HG02840 (cell line): ENCODE data around the gene CDCA4.
"Not testable (repeated sequence)": the region's sequence is repeated elsewhere in the genome, so short reads cannot be mapped to it uniquely, and the experiment has no call there.

ENCODE experiments used
- ATAC-seq: cut with Tn5 transposase; IDR thresholded peaks from one replicate; pipeline ENCODE4 v1.9.1; 2021; ENCODE audit warnings: mild to moderate bottlenecking, moderate library complexity, moderate number of reproducible peaks; ENCODE audit not compliant: unreplicated experiment, low FRiP score

The CDCA4 gene

GRCh38 chr14:105020815-105021655, at the start of gene CDCA4:
Gene CDCA4 (minus strand): TSS chr14:105021083. CDS start chr14:105011929, 9,154 bp downstream.
- ATAC-seq, result peak; percentile 78

- ATAC-seq, result no peak
Observed at GRCh38 chr14:105069871-105070759, 49.2 kb upstream of the CDCA4 start.

DNA sequence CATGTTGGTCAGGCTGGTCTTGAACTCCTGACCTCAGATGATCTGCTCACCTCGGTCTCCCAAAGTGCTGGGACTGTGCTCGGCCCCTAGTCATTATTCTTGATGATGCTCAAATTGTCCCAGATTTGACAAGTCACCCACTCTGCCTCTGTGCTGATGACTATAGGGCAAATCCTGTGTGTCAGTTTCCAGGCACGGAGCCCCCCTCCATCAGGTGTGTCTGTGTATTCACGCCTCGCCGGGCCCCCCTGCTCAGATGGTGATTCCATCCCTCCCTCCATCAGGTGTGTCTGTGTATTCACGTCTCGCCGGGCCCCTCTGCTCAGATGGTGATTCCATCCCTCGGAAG, 48.6 kb upstream of the CDCA4 start:
- ATAC-seq, result no peak

- no peak for ATAC-seq
Observed at GRCh38 chr14:105068818-105069217, 47.9 kb upstream of the CDCA4 start.

GRCh38 chr14:105067969-105068301, 47.1 kb upstream of the CDCA4 start:
- ATAC-seq, result no peak

DNA sequence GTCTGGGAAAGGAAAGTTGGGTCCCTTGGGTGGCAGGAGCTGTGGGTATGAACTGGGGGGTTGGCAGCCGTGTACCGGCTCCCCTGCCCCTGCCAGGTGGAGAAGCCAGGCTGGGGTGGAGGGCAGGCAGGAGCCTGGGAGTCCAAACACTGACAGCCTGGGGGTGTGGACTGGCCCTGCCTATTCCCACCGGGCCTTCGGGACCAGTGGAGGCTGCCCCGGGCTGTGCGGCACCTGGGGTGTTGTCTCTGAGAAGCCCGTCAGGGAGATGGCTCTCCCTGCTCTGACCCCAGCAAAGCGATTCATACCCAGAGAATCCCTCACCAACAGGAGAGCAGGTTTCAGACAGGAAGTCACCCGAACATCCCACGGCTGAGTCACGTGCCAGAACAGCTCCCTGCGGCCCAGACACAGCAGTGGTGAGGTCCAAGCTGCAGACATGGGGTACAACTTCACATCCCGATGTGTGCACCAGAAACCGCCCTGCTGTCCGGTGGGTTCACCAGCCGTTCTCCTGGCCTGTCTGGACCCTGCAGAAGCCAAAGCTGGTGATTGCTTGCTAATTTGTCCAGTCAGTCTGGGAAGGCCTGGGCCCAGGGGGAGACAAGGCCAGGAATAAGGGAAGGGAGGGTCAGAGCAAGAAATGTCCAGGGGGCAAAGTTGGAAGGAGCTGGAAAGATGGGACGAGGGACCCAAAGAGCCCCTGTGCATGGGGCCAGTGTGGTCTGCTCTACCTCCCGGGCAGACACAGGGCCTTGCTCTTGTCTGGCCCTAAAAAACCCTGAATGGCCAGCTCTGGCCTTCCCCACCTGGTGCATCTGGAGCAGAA, 46.5 kb upstream of the CDCA4 start:
- ATAC-seq, result no peak

DNA sequence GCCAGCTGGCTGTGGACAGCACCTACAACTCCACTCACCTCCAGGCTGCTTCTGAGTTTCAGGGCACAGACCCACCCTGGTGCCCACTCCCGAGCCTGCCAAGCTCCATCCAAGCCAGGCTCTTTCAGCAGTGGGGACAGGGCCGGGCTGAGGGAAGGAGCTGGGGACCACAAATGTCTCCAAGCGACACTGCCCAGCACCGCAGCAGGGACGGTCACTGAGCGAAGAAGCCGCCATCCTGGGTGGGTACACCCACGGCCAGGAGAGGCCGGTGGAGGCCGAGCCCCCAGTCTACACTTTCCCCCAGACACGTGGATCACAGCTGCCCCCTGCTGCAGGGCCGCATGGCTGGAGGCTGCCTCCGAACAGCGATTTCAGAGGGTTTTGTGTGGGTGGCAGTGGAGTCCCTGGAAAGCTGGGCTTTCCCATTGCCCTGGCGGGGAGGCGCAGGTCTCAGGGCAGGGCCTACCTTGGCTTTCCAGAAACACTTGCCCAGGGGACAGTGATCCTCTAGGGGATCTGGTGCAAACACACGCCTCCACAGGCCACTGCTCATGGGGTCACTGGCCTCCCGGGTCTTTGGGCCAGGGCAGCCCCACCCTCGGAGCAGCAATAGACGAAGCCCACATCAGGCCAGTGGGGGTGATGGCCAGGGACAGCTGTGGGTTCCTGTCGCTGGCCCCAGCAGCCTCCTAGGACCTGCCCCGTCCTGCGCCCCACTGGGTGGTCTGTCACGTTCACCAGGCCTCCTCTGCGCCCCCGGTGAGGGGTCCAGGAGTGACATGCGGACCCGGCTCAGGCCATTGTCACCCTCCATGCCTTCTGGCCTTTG, 45.6 kb upstream of the CDCA4 start:
- ATAC-seq, result no peak

- ATAC-seq, result peak; percentile 58
Observed at GRCh38 chr14:105065280-105066228, 44.7 kb upstream of the CDCA4 start, which contains the start of gene GPR132. Gene GPR132 (minus strand): TSS chr14:105065430. CDS start chr14:105055420, 10,010 bp downstream.

- ATAC-seq, result no peak
Observed at GRCh38 chr14:105064721-105065143, 43.8 kb upstream of the CDCA4 start.

- no peak for ATAC-seq
Observed at GRCh38 chr14:105064001-105064400, 43.1 kb upstream of the CDCA4 start.

DNA sequence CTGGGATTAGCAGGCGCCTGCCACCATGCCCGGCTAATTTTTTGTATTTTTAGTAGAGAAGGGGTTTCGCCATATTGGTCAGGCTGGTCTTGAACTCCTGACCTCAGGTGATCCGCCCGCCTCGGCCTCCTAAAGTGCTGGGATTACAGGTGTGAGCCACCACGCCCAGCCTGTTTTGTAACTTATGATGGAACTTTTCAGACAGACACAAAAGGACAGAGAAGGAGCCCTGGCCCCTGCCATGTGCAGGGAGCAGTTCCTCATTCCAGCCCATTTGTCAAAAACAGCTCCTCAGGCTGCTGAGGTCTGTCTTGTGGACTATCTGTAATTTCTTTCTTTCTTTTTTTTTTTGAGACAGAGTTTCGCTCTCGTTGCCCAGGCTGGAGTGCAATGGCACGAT, 42.6 kb upstream of the CDCA4 start:
- not testable (repeated sequence) for ATAC-seq

- ATAC-seq, result no peak
Observed at GRCh38 chr14:105063056-105063455, 42.2 kb upstream of the CDCA4 start.

DNA sequence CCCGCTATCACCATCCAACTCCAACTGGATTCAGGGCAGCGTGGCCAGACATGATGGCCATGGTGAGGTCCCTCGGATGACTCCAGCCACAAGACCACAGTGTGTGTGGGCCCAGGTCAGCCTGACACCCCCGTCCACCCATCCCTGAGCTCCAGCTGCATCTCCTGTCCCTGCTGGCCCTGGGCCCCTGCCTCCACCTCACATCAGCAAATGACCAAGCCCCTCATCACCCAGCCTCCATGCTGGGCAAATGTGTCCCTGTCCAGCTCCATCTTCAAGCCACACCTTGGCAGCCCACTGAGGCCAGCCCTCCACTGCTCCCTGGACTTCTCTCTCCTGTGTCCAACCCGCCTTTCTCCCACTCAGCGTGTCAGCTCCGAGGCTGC, 41.2 kb upstream of the CDCA4 start:
- no peak for ATAC-seq

- no peak for ATAC-seq
Observed at GRCh38 chr14:105061428-105062047, 40.7 kb upstream of the CDCA4 start.

- no peak for ATAC-seq
Observed at GRCh38 chr14:105060751-105061427, 40.0 kb upstream of the CDCA4 start.

GRCh38 chr14:105059925-105060565, 39.2 kb upstream of the CDCA4 start:
- ATAC-seq, result no peak
